ENCODE measurements around the gene PPP1R14D.

GRCh38 chr15:40828447-40829036, at the start of gene PPP1R14D:
- TF ChIP-seq POLR2A (IDR thresholded peaks at IDR 0.05) (no peak), CTCF (IDR thresholded peaks at IDR 0.05) (no peak)

All from gastroesophageal sphincter (tissue), 3 donors.